CD8-positive, alpha-beta memory T cell (primary cell): ENCODE results near the gene PDLIM5. TPM values are rescaled to one million over a fixed set of nuclear protein-coding genes. Genes with fewer than 3 reads are reported as not detected.

Source experiments
- CTCF ChIA-PET: fragments of 350-600 bp; sonication (Branson Sonifier 250); formaldehyde crosslinking; loops from one replicate; lab custom pipeline; 2021; ENCODE audit warnings: antibody characterized with exemption; lab: Charles Lee
- POLR2A ChIA-PET: fragments of 350-600 bp; sonication (Branson Sonifier 250); formaldehyde crosslinking; loops from one replicate; lab custom pipeline; 2021; ENCODE audit warnings: antibody characterized with exemption; lab: Charles Lee
- DNase-seq, 5 donors: peaks; one replicate each; pipeline versions ENCODE4 v3.0.0 to v3.0.0-alpha.2; 2020 to 2022; ENCODE audit warnings: mixed read lengths in 1 of 5
- H3K27ac ChIP-seq: one replicate; pipeline ENCODE4 v1.7.0; 2013; ENCODE audit warnings: low read depth, mild to moderate bottlenecking, low read length, moderate library complexity
- H3K27me3 ChIP-seq: 2 replicates; pipeline ENCODE4 v1.7.0; 2013; ENCODE audit warnings: low read length, mild to moderate bottlenecking; ENCODE audit not compliant: insufficient read depth, poor library complexity, severe bottlenecking
- H3K36me3 ChIP-seq: 2 replicates; pipeline ENCODE4 v1.7.0; 2013; ENCODE audit warnings: mild to moderate bottlenecking, low read length, moderate library complexity; ENCODE audit not compliant: insufficient read depth
- H3K4me1 ChIP-seq: 2 replicates; pipeline ENCODE4 v1.7.0; 2013; ENCODE audit warnings: mild to moderate bottlenecking, low read length, moderate library complexity; ENCODE audit not compliant: insufficient read depth
- H3K4me3 ChIP-seq: 2 replicates; pipeline ENCODE4 v1.7.0; 2013; ENCODE audit warnings: mild to moderate bottlenecking, low read length
- H3K9me3 ChIP-seq: 2 replicates; pipeline ENCODE4 v1.7.0; 2013; ENCODE audit warnings: mild to moderate bottlenecking, low read length
- H3K27ac Mint-ChIP-seq, 8 donors: one replicate each; pipeline ENCODE4 v1.8.0; 2020 to 2021; ENCODE audit warnings: mixed read lengths in 8 of 8, mild to moderate bottlenecking in 6 of 8, inconsistent platforms in 3 of 8, moderate library complexity in 3 of 8
- H3K27me3 Mint-ChIP-seq, 2 donors: one replicate each; pipeline ENCODE4 v1.8.0; 2020 to 2021; ENCODE audit warnings: mixed read lengths in 2 of 2, mild to moderate bottlenecking in 1 of 2, moderate library complexity in 1 of 2
- H3K36me3 Mint-ChIP-seq, 3 donors: one replicate each; pipeline ENCODE4 v1.8.0; 2020 to 2021; ENCODE audit warnings: mixed read lengths in 3 of 3, inconsistent platforms in 1 of 3, mild to moderate bottlenecking in 1 of 3
- H3K4me1 Mint-ChIP-seq, 3 donors: one replicate each; pipeline ENCODE4 v1.8.0; 2020 to 2021; ENCODE audit warnings: mixed read lengths in 3 of 3, inconsistent platforms in 1 of 3, mild to moderate bottlenecking in 1 of 3
- H3K4me3 Mint-ChIP-seq, 7 donors: one replicate each; pipeline ENCODE4 v1.8.0; 2020 to 2021; ENCODE audit warnings: mixed read lengths in 7 of 7, mild to moderate bottlenecking in 6 of 7, moderate library complexity in 4 of 7, inconsistent platforms in 2 of 7
- H3K9me3 Mint-ChIP-seq, 5 donors: one replicate each; pipeline ENCODE4 v1.8.0; 2020 to 2022; ENCODE audit warnings: mixed read lengths in 5 of 5, mild to moderate bottlenecking in 3 of 5, moderate library complexity in 2 of 5, inconsistent platforms in 1 of 5
- polyA plus RNA-seq: library from polyadenylated mRNA; unstranded; fragments of 300-500 nt; fragmentation: Illumina TruSeq; gene quantifications from one replicate; pipeline ENCODE4 v1.2.3, GENCODE V29; 2021
- total RNA-seq, 2 experiments: library from RNA; stranded (reverse); gene quantifications; one replicate each; pipeline ENCODE4 v1.2.3, GENCODE V29; 2021

The PDLIM5 gene
- total and polyA plus RNA-seq, 3 experiments from 2014 or later: 27.0 to 50.2 (median 27.4) TPM

GRCh38 chr4:94516999-94517398, 65.3 kb downstream of the PDLIM5 start:
- no peaks in the 10 kb centered on the region for H3K9me3 Mint-ChIP-seq
- no peak for DNase-seq
- H3K27ac Mint-ChIP-seq: no peak overlapping the region
- H3K27me3 ChIP-seq: no peaks in the 10 kb centered on the region
- CTCF ChIA-PET: no interaction called here
- peaks cover 0 to 10% (median 4%) of the 10 kb centered on the region in 3 donors for H3K36me3 Mint-ChIP-seq
- no peak overlapping the region for H3K4me3 ChIP-seq
- no peak overlapping the region for H3K27ac ChIP-seq
- no peak overlapping the region for H3K4me3 Mint-ChIP-seq
- peaks cover 12 to 20% (median 12%) of the 10 kb centered on the region in 3 donors for H3K4me1 Mint-ChIP-seq
- no peaks in the 10 kb centered on the region for H3K36me3 ChIP-seq
- no peaks in the 10 kb centered on the region for H3K27me3 Mint-ChIP-seq
- H3K9me3 ChIP-seq: no peaks in the 10 kb centered on the region
- POLR2A ChIA-PET: no interaction called here
- no peaks in the 10 kb centered on the region for H3K4me1 ChIP-seq

- DNase-seq: no peak
- H3K9me3 Mint-ChIP-seq: no peaks in the 10 kb centered on the region
These were observed 65.8 kb downstream of the PDLIM5 start for GRCh38 chr4:94517492-94517891.

GRCh38 chr4:94519019-94519418, 67.3 kb downstream of the PDLIM5 start:
- CTCF ChIA-PET: no interaction called here
- POLR2A ChIA-PET: no interaction called here

More at GRCh38 chr4:94517492-94517891, 65.8 kb downstream of the PDLIM5 start:
- H3K4me3 ChIP-seq: no peak overlapping the region
- Mint-ChIP-seq H3K4me3 (no peak overlapping the region), H3K27me3 (no peaks in the 10 kb centered on the region), H3K36me3 (peaks cover 0 to 8% (median 4%) of the 10 kb centered on the region in 3 donors), H3K4me1 (peaks cover 12 to 20% (median 12%) of the 10 kb centered on the region in 3 donors), H3K27ac (no peak overlapping the region)
- CTCF ChIA-PET: no interaction called here
- no peak overlapping the region for H3K27ac ChIP-seq
- H3K27me3 ChIP-seq: no peaks in the 10 kb centered on the region
- H3K9me3 ChIP-seq: no peaks in the 10 kb centered on the region
- no peaks in the 10 kb centered on the region for H3K36me3 ChIP-seq
- POLR2A ChIA-PET: no interaction called here
- no peaks in the 10 kb centered on the region for H3K4me1 ChIP-seq

GRCh38 chr4:94519925-94520789, 68.4 kb downstream of the PDLIM5 start:
- H3K27me3 ChIP-seq: no peaks in the 10 kb centered on the region
- Mint-ChIP-seq H3K27me3 (no peaks in the 10 kb centered on the region), H3K9me3 (no peaks in the 10 kb centered on the region), H3K4me3 (no peak overlapping the region), H3K36me3 (peaks cover 0 to 6% (median 2%) of the 10 kb centered on the region in 3 donors), H3K4me1 (peaks cover 9 to 14% (median 12%) of the 10 kb centered on the region in 3 donors), H3K27ac (peak overlapping the region in 1 of 8 donors; percentile 17)
- no peak for DNase-seq
- H3K4me3 ChIP-seq: no peak overlapping the region
- H3K4me1 ChIP-seq: no peaks in the 10 kb centered on the region
- CTCF ChIA-PET: no interaction called here
- POLR2A ChIA-PET: no interaction called here
- no peaks in the 10 kb centered on the region for H3K9me3 ChIP-seq
- no peaks in the 10 kb centered on the region for H3K36me3 ChIP-seq
- no peak overlapping the region for H3K27ac ChIP-seq

More at GRCh38 chr4:94519019-94519418, 67.3 kb downstream of the PDLIM5 start:
- Histone ChIP-seq H3K9me3 (no peaks in the 10 kb centered on the region), H3K27ac (no peak overlapping the region), H3K4me1 (no peaks in the 10 kb centered on the region), H3K4me3 (no peak overlapping the region), H3K27me3 (no peaks in the 10 kb centered on the region), H3K36me3 (no peaks in the 10 kb centered on the region)
- no peaks in the 10 kb centered on the region for H3K9me3 Mint-ChIP-seq
- no peak for DNase-seq
- H3K4me1 Mint-ChIP-seq: peaks cover 9 to 14% (median 10%) of the 10 kb centered on the region in 3 donors
- H3K4me3 Mint-ChIP-seq: no peak overlapping the region
- H3K27ac Mint-ChIP-seq: peak overlapping the region in 1 of 8 donors; percentile 20
- H3K36me3 Mint-ChIP-seq: peaks cover 0 to 4% (median 0%) of the 10 kb centered on the region in 3 donors
- H3K27me3 Mint-ChIP-seq: no peaks in the 10 kb centered on the region

- no peak overlapping the region for H3K4me3 ChIP-seq
- DNase-seq: no peak
- Mint-ChIP-seq H3K4me1 (peaks cover 9 to 16% (median 9%) of the 10 kb centered on the region in 3 donors), H3K4me3 (no peak overlapping the region), H3K9me3 (no peaks in the 10 kb centered on the region), H3K27ac (no peak overlapping the region), H3K36me3 (peaks cover 3 to 10% (median 8%) of the 10 kb centered on the region in 3 donors), H3K27me3 (no peaks in the 10 kb centered on the region)
- no peaks in the 10 kb centered on the region for H3K4me1 ChIP-seq
- no peaks in the 10 kb centered on the region for H3K36me3 ChIP-seq
- ChIA-PET POLR2A (no interaction called here), CTCF (no interaction called here)
- no peaks in the 10 kb centered on the region for H3K27me3 ChIP-seq
- no peak overlapping the region for H3K27ac ChIP-seq
- no peaks in the 10 kb centered on the region for H3K9me3 ChIP-seq
These were observed 71.4 kb downstream of the PDLIM5 start for GRCh38 chr4:94523033-94523580.

GRCh38 chr4:94523617-94524016, 71.9 kb downstream of the PDLIM5 start:
- no peaks in the 10 kb centered on the region for H3K4me1 ChIP-seq
- H3K9me3 Mint-ChIP-seq: no peaks in the 10 kb centered on the region
- H3K4me3 ChIP-seq: no peak overlapping the region
- H3K27me3 ChIP-seq: no peaks in the 10 kb centered on the region
- H3K9me3 ChIP-seq: no peaks in the 10 kb centered on the region
- no peaks in the 10 kb centered on the region for H3K36me3 ChIP-seq
- H3K4me1 Mint-ChIP-seq: peaks cover 8 to 16% (median 9%) of the 10 kb centered on the region in 3 donors
- DNase-seq: no peak
- no peaks in the 10 kb centered on the region for H3K27me3 Mint-ChIP-seq
- no peak overlapping the region for H3K27ac Mint-ChIP-seq
- ChIA-PET POLR2A (no interaction called here), CTCF (interaction anchor here (1.1 kb wide), 1 partner anchor 94 kb away, joined by 3 read pairs; no protein-coding TSS in a partner anchor)
- no peak overlapping the region for H3K27ac ChIP-seq
- no peak overlapping the region for H3K4me3 Mint-ChIP-seq
- peaks cover 4 to 11% (median 9%) of the 10 kb centered on the region in 3 donors for H3K36me3 Mint-ChIP-seq

DNA sequence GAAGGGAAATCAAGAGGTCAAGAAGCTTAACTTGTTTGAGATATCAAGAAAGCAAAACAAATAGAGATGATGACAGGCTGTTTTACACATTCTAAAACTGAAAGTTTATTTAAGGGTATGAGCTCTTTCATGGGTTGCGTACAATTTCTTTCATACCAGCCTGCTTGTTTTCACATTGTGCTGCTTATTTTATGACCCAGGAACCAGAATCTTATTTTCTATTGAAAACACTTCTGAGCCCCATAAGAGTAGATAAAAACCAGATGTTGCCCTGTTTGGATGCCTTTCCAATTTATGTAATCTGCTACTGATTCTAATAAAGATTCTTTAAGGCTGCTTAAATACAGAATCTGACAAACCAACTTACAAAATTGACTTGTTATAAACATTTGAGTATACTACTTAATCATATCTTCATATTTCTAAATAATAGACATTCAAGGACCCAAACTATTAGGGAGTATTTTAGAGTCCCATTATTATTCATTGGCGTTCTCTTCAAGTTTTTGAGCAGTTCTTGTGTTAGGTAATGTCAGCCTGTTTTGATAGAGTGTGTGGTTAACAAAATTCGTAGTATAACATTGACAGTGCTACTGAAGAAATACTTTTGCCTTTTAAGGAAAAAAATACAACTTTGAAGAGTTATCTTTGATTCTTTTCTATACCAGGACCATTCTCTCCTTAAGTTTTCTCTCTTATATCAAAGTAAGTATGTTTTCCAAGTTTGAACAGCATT, 74.4 kb downstream of the PDLIM5 start:
- no peaks in the 10 kb centered on the region for H3K9me3 ChIP-seq
- no peak overlapping the region for H3K27ac ChIP-seq
- CTCF ChIA-PET: no interaction called here
- H3K36me3 ChIP-seq: no peaks in the 10 kb centered on the region
- Mint-ChIP-seq H3K9me3 (no peaks in the 10 kb centered on the region), H3K27me3 (no peaks in the 10 kb centered on the region), H3K36me3 (peaks cover 4 to 9% (median 9%) of the 10 kb centered on the region in 3 donors), H3K4me3 (no peak overlapping the region), H3K27ac (peak overlapping the region in 1 of 8 donors; percentile 65), H3K4me1 (peaks cover 0 to 2% (median 2%) of the 10 kb centered on the region in 3 donors)
- H3K4me3 ChIP-seq: no peak overlapping the region
- DNase-seq: no peak
- no peaks in the 10 kb centered on the region for H3K27me3 ChIP-seq
- no peaks in the 10 kb centered on the region for H3K4me1 ChIP-seq
- POLR2A ChIA-PET: no interaction called here
